IPS DF 4.7 (cell line): Measurements from ENCODE around the gene CDC26.
A peak's percentile ranks its signal among the peaks of the same experiment; 100 is the strongest.
"Not testable (repeated sequence)": the region's sequence is repeated elsewhere in the genome, so short reads cannot be mapped to it uniquely, and the experiment has no call there.

Experiments
- DNase-seq: peaks from one replicate; pipeline ENCODE4 v3.0.0-alpha.2; 2013; ENCODE audit warnings: low spot score; ENCODE audit errors: extremely low read depth

The CDC26 gene

DNA sequence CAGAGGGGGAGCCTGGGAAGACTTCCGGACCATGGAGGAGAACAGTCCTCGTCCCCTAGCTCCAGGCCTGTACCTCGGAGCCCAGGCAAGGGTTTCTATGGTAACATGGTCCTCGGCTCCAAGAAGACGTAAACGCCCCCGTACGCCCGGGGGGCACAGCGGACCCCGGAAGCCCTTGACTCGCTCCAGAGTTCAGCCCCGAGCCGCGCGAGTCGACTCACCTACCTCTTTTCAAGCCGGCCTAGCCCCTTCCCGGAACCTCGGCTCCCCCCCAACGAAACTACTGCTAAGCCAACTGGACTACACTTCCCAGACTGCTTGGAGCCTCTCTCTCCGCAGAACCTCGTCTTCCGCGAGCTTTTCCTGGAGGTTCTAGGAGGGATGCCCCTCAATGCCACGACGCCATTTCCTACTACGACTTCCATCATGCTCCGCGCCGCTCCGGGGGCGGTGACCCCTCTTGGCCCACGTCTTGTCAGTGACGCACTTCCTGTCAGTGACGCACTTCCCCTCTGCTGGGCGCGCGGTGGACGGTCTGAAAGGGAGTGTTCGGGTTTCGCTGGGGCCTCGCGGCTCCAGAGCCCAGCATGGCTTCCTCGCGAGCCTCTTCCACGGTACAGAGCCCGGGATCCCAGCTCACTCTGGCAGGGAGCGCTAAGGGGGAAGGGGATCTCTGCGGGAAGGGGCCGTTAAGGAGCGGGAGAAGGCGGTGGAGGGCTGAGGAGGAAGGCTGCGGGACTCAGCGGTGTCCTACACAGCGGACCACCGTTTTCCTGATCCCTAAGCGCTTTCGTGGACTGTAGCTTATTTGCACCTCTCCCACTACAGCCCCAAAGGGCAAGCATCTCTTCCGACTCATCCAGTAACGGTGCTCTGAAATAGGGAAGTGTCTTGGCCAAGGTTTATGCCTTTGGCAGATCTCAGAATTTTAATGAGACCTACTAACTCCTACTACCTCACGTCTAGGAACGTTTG, at the start of gene CDC26, which contains the start of gene PRPF4:
CDC26 (minus strand) TSS at position 416 of the 975 bp plus-strand sequence. CDS start 3,065 bp downstream, outside the sequence.
PRPF4 (plus strand) TSS at position 502 of the 975 bp plus-strand sequence; CDS start at position 588, 86 bp downstream.
- DNase-seq, result peak; percentile 98

DNA sequence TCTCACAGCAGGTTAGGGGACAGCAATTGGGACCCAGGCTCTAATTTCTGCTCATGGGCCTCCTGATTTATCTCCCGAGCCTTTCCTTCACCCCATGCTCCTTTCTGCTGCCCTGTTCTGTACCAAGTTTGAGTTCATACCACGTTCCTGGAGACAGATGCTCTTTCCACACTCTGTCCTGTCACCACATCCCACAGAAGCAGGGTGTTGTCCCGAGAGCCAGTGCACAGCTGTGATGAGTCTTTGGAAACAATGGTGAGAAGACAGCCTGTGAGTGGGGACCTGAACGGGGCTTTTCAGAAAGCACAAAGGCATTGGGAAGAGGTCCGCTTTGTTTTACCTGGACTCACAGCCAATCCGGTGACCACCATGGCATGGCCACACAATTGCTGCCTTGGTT, 47.3 kb upstream of the CDC26 start:
- no peak for DNase-seq

DNA sequence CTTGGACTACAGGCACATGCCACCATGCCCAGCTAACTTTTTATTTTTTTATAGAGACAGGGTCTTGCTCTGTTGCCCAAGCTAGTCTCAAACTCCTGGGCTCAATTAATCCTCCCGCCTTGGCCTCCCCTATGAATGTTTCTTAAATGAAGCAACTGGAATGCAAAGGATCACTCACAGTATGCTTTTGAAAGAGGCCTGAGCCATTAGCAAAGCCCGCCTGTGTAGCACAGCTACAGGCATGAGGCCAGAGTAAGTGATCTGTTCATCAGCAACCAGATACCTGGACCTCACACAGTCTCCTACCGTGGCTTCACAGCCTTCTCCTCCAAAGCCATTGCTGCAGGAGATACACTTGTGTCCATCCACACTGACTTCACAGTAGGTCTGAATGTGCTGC, 44.7 kb upstream of the CDC26 start:
- no peak for DNase-seq

DNA sequence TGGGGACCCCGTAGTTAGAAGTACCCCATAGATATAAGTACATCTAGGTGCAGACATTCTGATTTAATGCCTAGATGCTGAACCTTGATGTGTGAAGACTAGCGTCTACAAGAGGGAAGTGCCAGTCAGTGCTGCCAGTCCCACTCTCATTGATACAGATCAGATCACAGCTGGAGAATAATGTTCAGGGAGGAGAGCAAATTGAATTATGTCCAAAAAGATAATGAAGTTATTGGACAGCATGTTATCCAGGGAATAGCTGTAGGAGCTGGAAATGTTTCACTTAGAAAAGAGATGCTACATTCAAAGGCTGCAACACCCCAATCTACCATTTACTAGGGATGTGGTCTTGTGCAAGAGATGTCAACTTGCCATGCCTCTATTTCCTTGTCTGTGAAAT, 43.7 kb upstream of the CDC26 start:
- no peak for DNase-seq

DNA sequence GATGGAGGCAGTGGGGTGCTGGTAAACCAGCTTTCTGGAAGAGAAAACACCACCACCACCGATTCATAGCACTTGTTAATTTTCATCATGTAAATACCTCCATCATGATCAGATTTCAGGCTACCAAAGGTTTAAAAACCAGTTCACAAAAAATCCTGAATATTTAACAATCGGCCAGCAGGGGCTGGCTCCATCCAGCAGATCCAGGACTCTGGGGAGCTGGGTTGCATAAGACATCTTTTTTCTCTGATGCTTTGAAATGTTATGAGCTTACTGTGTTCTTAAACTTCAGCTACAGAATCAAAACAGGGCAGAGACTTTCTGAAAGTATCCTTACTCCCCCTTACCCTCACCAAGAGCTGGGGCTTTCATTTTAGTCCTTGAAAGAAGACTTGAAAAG, 42.4 kb upstream of the CDC26 start:
- no peak for DNase-seq

DNA sequence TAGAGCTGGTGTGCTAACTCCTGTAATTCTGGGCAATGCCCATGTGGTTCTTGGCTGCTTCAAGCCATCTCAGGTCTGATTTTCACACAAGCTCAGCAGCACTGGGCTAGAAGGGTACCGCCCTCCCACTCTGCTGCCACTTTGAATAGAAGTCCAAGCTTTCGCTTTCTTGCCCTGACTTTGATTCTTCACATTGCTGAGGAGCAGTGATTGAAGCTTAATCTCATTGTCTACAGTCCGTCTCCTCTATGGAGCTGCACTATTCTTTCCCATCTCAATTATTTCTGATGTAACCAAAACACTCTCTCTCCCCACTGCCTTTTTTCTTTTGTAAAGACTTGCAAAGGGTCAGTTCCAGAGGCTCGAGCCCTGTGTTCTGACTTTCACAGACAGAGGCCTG, 40.7 kb upstream of the CDC26 start:
- no peak for DNase-seq

DNA sequence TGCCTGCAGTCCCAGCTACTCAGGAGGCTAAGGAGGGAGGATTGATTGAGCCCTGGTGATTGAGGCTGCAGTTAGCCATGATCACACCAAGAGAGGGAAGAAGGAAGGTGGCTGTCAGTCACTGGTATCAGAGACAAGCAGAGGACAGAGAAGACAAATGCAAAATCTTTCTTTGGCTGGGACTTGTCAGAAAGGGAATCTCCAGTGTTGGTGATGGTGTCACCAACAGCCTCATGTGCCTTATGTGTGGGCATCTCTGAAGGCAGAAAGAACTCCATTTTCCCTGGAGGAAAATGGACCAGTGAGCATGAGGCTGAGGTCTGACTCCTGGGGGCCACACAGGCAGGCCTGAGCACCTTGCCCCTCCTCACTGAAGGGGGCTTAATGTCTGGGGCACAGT, 39.9 kb upstream of the CDC26 start:
- DNase-seq, result no peak

DNA sequence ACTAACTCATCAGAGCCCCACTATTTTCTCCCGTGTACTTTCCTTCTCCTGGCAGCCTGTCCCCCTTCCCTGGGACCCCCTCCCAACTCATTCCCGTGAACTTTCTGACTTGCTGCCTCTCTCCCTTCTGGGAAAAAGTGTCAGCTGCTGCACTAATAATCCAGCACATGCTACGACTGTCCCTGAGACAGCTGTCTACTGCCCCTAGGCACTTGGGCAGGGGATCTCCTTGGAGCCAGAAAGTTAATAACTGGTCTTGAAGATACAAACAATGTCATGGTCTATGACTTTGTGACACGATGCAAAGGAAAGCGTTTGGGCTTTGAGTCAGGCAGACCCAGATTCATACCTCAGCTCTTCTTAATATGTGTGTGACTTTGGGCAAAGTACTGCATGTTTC, 37.9 kb upstream of the CDC26 start:
- no peak for DNase-seq

DNA sequence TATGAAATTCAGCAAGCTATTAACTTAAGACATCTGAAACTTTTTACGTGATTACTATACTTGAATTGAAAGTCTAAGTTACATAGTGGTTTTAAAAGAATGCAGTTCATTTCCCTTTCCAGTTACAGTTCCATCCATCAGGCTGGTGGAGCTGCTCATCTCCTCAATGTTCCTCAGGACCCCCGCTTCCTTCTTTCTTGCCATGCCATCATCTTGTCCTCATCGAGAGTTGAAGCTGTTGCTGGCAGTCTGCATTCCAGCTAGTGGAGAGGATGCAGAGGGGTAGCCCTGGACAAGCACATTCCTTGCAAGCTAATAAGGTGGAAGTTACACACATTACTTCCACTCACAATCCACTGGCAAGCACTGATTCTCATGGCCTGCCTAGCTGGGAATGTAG, 36.6 kb upstream of the CDC26 start:
- no peak for DNase-seq

DNA sequence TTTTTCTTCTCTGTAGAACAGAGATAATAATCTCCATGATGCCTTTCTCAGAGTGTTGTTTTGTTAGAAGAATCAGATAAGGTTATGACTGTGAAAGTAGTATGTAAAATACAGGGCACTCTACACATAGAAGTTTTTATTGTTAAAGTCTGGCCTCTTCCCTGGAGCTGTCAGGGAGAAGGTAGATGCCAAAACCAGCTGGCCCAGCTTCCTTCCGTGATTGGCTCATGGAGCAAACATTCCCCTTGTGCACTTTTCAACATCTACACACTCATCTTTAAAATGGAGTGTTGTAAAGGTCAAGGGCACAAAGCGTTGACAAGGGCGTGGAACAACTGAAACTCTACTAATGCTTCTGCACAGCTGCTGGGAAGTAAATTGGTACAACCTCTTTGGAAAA, 35.2 kb upstream of the CDC26 start:
- DNase-seq, result no peak

DNA sequence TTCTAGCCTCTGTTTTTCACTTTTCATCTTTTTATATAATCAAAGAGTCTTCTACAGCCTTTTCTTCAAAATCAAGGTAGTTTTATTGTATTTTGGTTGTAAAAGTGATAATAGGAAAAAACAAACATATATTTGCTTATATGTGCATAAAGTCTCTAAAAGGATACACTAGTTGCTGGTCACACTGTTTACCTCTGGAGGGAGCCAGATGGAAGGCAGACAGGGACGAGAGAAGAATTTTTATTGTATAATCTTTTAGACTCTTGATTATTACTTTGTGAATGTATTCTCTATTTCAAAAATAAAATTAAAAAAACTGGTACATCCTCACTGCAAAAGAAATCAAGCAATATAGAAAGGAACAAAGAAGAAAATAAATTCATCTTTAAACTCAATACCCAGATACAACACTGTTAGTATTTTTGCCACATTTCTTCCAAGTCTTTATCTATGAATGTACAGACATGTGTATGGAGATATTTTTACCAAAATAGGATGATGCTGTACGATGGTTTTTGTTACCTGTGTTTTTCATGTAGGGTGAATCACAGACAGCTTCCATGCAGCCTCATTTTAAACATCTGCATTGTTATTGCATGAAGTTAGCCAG, 33.9 kb upstream of the CDC26 start:
- DNase-seq, result no peak

DNA sequence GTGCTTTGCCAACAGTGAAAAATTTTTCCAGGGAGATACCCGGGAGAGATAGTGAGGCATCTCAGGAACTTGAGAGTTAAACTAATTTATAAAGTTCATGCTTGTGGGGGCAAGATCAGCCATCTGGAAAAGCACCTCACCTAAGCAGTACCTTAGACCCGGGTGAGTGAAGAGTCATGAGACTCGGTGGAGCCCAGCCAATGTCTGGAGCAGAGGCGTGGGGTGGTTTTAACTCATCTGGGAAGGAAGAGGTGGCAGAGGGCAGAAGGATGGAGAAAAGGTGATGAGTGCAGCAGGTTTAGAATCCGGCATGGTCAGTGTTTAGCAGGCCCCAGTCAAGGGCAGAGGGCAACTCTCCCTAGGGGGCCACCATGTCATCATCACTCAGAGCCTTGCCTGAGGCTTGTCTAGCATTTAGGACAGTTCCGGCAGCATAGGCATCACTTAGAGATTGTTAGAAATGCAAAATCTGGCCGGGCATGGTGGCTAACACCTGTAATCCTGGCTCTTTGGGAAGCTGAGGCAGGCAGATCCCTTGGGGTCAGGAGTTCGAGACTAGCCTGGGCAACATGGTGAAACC, 32.1 kb upstream of the CDC26 start:
- DNase-seq, result no peak

DNA sequence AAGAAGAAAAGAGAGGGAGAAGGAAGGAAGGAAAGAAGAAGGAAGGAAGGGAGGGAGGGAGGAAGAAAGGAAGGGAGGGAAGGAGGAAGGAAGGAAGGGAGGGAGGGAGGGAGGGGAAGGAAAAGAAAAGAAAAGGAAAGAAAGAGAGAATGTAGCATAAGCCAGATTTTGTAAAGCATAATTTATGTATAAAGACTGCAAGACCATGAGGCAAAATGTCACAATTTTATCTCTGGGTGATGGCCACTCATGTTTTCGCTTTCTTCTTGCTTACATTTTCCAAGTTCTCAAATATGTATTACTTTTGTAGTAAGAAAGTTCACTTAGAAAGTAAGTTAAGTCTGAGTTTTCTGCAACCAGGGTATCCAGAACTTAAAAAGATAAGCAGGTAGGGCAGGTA, 31.2 kb upstream of the CDC26 start:
- DNase-seq, result no peak

DNA sequence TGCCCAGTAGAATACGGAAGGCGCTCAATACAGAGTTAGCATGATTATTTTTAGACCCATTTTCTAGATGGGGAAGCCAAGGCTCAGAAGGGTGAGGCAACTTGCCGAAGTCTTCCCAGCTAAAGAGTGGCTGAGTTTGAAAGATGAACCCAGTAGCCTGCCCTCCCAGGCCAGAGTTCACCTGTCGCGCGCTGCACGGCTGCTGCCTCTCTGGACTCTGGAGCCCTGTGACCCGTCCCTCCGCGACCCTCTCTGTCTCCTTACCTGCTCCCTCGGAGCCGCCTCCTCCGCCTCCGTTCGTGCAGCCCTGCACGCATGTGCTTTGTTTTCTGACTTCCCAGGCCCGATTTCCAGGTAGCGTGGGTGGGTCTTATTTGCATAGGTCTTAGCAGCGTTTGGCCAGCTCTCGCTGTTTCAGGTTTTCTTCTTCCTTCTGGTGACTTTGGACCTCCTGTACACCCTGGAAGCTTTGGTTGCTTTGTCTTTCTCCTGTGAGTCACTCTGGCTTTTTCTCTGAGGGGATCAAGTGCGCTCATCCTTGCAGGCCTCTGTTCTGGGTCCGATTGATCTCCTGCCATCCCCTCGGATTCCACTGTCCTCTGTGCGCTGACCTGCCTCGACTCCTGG, 27.5 kb upstream of the CDC26 start, which contains the start of gene RNF183:
RNF183 (minus strand) TSS at position 585 of the 627 bp plus-strand sequence. CDS start 5,192 bp downstream, outside the sequence.
- no peak for DNase-seq

DNA sequence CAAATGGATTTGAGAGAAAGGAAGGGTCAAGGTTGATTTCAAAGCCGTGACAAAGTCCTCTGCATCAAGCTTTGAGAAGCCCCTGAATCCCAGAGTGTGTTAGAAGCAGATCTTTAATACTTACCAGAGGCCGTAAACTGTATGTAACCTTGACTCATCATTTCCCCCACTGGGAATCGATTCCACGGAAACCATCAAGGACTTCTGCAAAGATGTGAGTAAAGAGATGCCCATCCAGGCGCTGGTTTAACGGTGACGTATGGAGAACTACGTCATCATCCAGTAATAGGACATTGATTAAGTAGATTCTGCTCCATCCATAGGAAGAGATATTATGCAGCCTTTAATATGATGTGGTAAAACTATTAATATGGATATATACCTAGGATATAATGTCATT, 26.2 kb upstream of the CDC26 start:
- no peak for DNase-seq

DNA sequence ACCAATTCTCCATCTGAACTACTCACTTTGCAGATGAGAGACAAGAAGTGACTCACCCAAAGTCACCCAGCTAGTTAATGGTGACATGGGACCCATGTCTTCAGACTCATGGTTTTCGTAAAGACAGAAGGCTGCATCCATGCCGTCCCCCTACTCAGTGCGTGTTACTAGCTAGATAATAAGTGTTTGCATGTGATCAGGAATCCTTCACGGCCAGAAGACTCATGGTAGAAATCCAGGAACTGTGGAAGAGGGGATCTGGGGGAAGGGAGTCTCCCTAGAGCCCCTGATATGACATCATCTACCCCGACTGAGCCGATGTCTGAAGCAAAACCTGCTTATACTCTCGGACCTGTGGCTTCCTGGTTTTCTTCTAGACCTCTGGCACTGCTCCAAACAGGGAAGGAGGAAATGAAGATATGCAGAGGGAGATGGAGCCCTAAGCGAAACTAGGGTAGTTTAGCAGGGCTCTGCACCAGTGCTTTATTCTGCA, 24.5 kb upstream of the CDC26 start:
- no peak for DNase-seq

DNA sequence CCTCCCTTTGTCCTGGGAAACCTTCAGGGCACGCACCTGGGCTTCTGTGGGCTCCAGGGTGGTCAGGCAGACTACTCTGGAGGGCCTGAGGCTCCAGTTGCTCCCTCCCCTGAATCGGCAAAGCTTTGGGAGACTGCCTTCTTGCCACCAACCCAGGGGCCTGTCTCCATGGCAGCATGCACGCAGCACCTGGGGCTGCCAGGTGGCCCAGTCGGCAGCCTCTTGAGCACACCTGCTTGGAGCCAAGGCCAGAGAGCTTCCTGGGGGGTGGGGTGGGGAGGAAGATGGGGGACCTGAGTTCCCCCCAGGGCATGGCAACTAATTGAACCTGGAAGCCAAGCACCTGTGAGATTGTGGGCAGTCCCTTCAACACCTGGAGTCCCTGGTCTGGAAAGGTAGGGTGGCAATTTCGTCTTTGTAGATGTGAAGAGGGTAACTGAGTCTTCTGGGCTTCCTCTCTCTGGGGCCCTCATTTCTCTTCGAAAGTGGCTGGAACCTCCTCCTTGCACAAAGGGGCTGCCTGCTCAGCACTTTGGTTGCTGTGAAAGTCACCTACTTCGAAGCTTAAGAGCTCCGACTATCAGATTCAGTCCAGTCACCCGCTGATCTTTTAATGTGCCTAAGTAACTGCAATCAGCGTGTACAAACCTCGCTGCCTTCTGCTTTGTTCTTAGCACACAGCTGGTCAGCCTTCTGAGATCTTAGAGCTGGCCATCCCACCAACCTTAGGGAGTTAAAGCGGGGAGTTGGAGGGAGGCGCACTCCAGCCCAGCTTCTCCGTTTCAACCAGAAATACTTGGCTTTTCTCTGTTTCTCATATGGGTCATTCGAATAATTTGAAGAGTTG, 23.8 kb upstream of the CDC26 start:
- no peak for DNase-seq

DNA sequence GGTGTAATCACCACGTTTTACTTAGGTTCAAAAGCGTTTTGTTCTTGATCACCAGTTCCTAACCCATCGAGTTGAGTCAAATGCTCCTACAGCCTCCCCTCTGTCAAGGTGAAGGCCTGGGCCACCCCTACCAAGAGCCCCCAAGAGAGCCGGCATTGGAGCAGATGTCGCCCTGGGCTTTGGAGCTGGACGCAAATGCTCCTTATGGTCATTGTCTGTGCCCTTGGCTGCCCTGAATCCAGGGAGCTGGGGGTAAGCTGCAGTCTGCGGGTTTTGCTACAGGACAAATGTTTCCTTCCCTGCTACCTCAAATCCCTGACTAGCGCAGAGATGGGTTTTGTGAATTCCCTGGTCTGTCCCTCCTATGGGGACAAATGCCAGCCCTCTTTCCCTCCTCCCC, 22.9 kb upstream of the CDC26 start:
- DNase-seq, result no peak

DNA sequence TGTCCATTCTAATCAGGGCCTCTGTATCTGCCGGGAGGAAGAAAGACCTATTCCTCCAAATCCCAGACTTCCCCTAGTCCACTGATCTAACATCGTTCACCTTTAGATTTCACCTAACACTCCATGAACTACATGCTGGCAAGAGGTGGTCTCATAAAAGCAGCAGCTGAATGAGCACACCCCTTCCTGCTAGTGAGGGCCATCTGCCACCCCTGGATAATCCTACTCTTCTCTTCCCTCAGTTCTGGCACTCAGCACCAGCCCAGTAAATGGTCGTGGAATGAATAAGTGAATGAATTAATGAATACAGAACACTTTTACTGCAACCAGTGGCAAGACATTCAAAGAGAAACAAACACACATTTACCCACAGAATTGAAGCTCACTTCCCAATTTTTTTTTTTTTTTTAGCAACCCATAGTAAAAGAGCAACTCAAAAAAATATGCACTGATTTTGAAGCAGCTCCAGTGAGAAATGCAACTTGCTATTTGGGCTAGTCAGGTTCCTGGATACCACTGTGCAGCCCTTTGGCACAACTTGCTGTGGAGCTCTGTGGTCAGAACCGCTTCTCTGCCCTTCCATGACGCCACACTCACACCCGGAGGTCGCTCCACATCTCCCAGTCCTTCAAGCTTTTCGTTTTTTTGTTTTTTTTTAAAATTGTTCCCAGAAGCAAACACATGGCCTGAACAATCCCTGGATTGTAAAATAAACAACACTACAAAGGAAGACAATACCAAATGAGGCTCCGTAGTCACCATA, 21.6 kb upstream of the CDC26 start:
- no peak for DNase-seq

DNA sequence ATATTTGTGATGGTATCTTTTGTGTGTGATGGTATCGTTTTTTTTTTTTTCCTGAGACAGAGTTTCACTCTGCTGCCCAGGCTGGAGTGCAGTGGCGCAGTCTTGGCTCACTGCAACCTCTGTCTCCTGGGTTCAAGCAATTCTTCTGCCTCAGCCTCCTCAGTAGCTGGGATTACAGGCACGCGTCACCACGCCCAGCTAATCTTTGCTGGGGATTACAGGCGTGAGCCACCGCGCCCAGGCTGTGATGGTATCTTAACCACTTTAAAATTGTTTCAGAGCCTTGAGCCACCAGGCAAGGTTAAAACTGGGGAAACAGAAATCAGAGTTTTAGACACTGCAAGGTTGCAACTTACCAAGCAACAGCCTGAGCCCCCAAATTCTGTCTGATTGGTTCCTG, 20.9 kb upstream of the CDC26 start:
- DNase-seq, result not testable (repeated sequence)
